Measurements from ENCODE around the gene RABGAP1L.
"Not testable (repeated sequence)": the region's sequence is repeated elsewhere in the genome, so short reads cannot be mapped to it uniquely, and the experiment has no call there.

RABGAP1L gene

DNA sequence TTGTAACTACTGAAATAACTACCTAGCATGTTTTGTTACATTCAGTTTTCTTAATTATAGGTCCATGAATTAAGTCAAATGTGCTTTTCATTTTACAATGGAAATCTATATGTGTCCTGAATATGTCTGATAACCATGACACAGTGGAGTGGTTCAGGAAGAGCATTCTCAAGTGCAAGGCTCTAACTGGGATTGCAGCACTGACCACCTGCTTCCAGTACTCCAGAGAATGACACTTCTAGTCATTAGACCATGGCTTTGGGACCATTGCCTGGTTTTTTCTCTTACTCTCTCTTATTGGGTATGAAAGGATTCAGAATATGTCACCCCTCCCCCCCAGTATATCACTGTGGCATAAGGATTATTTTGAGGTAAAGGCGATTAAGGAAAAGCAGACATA, 635.5 kb downstream of the RABGAP1L start:
- FAIRE-seq (no peak), DNase-seq (ENCODE audit: low spot score) (no peak)

DNA sequence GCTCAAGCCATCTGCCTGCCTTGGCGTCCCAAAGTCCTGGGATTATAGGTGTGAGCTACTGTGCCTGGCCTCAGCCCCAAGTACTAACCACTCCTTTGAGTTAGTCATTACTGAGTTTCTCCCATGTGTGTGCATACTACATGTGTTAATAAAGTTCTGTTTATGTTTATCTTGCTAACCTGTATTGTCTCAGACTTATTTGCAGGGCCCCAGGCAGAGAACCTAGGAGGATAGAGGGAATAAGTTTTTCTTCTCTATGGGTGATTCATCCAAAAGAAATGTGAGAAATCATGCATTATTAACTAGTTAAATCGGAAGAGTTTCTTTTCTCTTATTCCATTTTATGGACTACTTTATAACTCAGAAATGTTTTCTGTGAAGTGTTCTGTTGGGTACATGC, 636.5 kb downstream of the RABGAP1L start:
- DNase-seq (ENCODE audit: low spot score): peak; percentile 39

DNA sequence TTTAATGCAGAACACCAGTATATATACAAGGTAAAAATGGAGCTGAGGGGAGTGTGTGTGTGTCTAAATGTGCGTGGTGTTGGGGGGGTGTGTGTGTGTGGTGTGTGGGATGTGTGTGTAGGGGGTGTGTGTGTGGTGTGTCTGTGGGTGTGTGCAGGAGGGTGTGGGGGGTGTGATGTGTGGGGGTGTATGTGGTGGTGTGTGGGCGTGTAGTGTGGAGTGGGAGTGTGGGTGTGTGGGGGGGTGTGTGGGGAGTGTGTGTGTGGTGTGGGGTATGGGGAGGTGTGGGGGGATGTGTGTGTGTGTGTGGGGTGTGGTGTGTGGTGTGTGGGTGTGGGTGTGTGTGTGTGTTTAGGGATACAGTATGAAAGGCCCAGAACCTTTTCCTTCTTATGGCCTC, 638.1 kb downstream of the RABGAP1L start:
- no peak for FAIRE-seq
- no peak for DNase-seq (ENCODE audit: low spot score)

More for the DNA sequence above, 636.5 kb downstream of the RABGAP1L start:
- no peak for FAIRE-seq

DNA sequence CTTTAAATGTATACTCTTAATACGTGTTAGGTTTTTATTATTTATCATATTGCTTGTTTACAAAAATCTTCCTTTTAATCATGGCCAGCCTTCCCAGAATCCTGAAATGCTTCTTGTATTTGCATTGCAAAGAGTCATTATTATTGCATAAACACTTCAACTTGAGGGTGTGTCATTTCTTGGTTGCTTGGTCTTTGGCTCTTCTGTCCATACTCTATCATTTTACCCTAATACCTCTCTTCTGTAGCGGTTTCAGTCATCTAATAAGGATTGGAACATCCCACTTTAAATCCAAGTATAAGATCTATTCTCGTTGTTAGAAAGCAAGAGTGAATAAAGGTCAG, 639.8 kb downstream of the RABGAP1L start:
- DNase-seq (ENCODE audit: low spot score) (no peak), FAIRE-seq (no peak)

DNA sequence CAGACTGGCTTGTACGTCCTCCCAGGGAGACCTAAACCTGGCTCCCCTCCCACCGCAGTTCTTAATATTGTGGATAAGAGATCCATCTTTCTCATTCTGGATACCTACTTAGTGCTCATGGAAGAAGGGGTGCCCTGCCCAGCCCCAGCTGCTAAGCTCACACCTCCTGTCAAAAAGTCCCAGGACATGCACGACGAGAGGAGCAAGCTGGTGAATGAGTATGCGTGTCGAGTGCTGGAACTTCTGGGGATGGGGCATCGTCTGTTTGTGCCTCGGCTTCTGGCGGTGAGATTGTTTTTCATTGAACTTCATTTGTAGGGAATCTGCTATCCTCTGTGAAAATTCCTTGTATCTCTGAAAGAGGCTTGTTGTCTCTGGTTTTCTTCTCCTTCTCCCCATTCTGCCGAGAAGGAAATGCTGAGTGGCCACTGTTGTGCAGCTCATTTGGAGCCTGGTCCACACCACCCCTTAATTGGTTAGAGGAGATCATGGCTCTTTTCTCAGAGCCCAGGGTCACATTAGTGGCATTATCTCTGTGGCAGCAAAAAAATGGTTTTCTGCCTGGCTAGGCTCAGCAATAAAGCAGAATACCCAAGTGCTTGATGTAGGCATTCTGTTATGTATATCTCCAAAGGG, 641.0 kb downstream of the RABGAP1L start:
- FAIRE-seq: no peak
- no peak for DNase-seq (ENCODE audit: low spot score)

DNA sequence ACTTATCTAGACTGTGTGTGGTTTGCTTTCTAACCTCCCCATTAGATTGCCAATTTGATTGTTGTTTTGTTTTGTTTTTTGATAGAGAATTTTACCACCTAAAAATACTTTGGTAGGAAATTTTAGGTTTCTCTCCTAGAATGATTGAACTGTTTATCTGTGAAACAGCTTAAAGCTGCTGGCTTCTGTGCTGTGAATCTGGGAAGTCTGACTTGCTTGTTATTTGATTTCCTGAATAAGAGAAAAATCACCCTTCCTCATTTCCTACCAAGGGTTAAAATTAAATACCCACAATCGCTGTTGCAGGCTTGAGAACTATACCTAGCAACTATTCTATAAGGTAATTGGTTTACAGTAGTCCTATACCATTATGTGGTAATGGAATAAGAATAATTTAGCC, 641.6 kb downstream of the RABGAP1L start:
- DNase-seq (ENCODE audit: low spot score) (no peak), FAIRE-seq (no peak)

DNA sequence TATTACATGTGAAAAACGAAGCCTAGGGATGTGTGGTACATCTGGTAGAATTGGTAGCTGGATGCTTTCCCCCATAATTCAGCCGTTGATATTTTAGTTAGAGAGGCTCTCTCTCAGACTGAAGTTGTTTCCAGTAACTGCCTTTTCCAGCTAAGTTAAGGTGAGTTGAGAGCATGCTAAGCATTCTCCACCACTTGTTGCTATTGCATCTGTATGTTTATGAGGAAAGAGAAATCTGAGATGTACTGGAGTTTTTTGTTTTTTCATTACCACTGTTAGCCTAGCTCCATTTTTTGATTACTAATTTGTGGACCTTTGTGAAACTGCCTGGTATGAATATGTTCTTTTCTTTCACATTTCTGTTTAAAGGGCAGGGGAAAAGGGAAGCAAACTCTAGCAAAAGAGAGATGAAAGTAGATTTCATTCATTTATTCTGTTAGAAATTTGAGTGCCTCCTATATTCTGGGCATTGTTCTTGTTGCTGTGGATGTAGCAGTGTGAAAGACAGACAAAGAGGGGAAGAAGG, 650.5 kb downstream of the RABGAP1L start:
- DNase-seq (ENCODE audit: low spot score): no peak
- FAIRE-seq: no peak

DNA sequence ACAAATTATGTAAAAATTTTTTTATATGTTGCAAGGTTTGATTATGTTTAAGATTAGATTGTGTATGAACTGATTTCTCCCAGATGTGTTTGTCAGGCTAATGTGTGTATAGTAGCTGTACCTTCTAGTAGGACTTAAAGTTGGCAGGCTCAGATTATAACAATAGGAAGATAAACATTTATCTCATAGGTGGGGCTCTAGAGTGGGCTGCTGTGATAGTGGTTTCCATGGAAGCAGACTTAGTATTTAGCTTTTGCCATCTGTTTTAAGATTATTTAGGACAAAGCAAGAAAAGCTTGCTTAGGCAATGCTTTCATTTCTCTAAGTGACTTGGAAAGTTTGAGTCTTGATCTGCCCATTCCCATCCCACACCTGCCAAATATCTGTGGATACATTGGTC, 652.7 kb downstream of the RABGAP1L start:
- DNase-seq (ENCODE audit: low spot score) (no peak), FAIRE-seq (no peak)

DNA sequence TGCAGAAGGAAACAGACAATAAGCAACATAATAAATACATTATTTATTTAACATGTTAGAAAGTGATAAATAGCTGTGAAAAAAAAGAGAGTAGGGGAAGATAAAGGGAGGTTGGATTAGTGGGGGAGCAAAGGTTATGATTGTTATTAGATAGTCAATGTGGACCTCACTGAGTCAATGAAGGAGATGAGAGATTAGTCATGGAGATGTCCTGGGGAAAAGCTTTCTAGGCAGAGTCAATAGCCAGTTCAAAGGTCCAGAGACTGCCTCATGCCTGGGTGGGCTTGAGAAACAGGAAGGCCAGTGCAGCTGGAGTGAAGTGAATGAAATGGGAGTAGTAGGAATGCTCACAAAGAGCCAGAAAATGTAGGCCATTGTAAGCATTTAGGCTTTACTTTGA, 653.3 kb downstream of the RABGAP1L start:
- DNase-seq (ENCODE audit: low spot score) (peak; percentile 32), FAIRE-seq (no peak)

DNA sequence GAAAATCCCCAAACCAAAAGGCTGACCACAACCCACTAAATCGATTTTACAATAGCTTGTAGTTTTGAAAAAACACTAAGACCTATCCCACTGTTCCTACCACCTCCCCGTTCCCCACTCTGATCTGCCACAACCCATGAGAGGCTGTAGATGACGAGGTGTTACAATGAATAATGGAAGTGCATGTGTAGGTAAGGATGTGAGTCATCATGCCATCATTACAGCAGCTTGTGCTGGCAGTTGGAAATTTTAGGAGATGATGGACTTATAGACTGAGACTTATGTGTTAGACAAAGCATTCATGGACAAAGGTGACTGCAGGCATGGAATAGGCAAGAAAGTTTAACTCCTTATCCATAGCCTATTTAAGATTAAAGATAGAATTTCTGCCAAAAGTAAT, 655.7 kb downstream of the RABGAP1L start:
- FAIRE-seq: peak; percentile 81
- DNase-seq (ENCODE audit: low spot score): peak; percentile 87

DNA sequence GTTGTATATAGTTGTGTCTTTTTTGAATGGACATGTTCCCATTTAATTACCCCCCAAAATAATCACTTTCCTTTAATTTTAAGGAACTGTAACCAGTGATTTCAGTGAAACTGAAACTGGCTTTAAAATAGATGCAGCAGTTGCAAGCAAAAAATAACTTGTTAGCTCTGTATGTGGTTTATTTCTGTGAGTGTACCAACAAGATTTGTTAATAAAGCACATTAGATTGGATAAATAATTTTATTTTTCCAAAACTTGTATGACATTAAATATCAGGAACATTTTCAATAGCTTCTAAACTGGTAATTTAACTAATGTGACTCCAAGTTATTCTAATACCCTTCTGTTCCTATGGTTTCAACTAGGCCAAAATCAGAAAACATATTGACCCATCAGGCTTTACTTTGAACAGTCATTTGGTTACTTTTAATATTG, 656.2 kb downstream of the RABGAP1L start:
- FAIRE-seq: no peak

DNA sequence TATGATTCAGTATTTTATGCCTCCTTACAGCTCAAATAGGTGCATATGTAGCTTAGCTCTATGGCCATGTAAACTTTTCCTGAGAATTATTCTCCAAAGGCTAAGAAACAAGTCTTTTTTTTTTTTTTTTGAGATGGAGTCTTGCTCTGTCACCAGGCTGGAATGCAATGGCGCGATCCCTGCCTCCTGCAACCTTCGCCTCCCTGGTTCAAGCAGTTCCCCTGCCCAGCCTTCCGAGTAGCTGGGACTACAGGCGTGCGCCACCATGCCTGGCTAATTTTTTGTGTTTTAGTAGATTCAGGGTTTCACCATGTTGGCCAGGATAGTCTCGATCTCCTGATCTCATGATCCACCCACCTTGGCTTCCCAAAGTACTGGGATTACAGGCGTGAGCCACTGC, 657.3 kb downstream of the RABGAP1L start:
- not testable (repeated sequence) for FAIRE-seq; DNase-seq (ENCODE audit: low spot score)

More for the DNA sequence above, 656.2 kb downstream of the RABGAP1L start:
- no peak for DNase-seq (ENCODE audit: low spot score)

DNA sequence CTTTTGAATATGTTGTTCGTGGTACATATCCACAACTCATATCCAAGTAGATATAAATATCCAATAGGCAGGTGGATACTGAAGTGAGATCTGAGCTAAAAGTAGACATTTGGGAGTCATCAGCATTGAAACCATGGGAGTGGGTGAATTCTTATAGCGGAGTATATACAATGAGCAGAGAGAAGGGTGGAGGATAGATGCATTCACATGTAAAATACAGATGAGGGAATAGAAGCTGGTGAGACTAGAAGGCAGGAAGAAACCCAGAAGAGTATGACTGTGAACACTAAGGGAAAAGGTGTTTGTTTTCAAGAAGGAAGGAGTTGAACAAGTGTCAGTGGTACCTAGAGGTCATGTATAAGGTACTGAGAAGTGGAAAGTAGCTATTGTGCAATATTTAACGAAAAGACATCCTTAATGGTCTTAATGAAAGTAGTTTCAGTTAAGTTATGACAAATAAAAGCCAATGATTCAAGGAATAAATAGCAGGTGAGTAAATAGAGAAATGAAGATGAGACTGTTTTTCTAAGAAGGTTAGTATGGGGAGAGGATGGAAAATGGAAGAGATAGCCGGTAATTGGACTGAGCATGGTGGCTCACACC, 658.8 kb downstream of the RABGAP1L start:
- DNase-seq (ENCODE audit: low spot score) (no peak), FAIRE-seq (no peak)

DNA sequence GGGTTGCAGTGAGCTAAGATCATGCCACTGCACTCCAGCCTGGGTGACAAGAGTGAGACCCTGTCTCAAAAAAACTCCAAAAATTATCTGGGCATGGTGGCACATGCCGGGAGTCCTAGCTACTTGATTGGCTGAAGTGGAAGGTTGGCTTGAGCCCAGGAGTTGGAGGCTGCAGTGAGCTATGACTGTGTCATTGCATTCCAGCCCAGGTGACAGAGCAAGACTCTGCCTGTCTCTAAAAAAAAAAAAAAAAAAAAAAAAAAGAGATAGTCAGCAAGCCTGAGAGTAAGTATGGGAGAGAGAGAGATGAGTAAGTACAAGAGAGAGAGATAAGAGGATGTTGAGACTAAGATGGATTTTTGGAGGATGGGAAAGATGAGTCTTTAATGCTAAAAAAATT, 659.6 kb downstream of the RABGAP1L start:
- DNase-seq (ENCODE audit: low spot score): peak; percentile 87
- FAIRE-seq: peak; percentile 92

DNA sequence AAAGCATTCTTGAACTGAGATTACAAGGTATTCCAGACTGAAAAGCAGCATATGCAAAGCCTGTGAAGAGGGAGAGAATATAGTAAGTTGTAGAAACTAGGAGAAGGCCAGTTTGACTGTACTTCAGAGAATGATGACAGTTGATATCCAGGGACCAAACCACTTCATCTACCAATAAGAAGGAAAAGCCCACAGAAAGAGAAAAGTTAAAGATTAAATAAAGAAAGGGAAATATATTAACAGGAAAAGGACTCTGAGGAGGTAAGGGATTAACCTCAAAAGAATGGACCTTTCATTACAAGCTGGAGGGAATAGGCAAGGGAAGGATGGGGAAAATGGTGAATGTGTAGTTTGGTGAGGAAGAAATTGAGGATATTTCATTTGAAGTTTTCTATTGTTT, 660.3 kb downstream of the RABGAP1L start:
- DNase-seq (ENCODE audit: low spot score) (peak; percentile 29), FAIRE-seq (peak; percentile 86)

DNA sequence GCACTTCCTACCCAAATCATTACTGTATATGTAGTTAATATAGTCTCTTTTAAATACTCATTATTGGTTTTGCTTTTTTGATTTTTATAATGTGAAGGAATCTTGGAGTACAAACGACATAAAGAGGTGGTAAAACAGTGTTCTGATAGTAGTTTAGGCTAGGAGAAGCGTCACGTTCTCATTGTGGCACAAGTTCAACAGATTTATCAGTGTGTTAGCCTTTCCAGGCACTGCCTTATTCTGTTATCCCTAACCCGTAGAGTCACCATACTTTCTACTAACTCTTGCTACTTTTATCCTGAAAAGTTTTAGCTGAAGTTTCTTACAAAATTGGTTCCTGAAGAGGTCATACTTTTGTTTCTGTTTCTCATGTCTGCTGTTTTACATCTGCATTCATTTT, 665.8 kb downstream of the RABGAP1L start:
- FAIRE-seq (no peak), DNase-seq (ENCODE audit: low spot score) (no peak)

DNA sequence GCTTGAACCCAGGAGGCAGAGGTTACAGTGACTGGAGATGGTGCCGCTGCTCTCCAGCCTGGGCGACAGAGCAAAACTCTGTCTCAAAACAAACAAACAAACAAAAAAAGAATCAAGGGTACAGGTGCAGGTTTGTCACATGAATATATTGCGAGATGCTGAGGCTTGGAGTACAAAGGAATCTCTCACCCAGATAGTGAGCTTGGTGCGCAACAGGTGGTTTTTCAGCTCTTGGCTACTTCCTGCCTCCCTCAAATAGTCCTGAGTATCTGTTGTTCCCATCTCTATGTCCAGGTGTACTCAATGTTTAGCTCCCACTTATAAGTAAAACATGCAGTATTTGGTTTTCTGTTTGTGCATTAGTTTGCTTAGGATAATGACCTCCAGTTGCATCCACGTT, 666.5 kb downstream of the RABGAP1L start:
- no peak for FAIRE-seq
- no peak for DNase-seq (ENCODE audit: low spot score)

DNA sequence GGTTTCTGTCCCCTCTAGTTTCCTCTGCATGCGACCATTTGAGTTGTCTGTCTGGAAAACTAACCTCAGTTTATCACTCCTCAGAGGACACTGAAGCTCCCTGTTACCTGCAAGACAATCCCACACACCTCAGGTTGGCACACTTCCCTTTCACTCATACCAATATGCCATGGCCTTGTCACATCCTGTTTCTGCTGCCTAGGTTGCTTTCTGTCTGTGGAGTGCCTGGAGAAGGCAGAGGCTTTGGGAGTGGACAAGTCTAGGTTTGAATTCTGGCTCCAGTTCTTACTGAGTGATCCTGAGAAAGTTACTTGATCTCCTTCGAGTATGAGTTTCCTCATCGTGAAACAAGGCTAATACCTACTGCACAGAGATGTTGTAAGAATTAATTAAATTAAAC, 668.9 kb downstream of the RABGAP1L start:
- DNase-seq (ENCODE audit: low spot score) (no peak), FAIRE-seq (no peak)

DNA sequence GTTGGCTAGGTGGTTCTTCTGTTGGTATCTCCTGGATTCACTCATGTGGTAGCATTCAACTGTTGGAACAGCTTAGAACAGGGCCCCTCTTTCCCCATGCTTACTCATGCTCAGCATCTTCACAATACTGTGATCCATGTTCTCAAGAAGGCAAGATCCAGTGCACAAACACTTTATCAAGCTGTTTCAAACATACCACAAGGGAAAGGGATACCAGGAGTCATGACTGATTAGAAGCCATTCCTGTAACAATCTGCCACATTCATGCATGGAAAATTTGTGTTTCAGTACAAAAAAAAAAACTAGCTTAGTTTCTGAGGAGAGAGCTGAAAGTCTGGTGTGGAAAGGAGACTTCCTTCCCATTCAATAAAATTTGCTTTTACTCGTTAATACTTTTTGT, 670.7 kb downstream of the RABGAP1L start:
- no peak for FAIRE-seq
- DNase-seq (ENCODE audit: low spot score): no peak

DNA sequence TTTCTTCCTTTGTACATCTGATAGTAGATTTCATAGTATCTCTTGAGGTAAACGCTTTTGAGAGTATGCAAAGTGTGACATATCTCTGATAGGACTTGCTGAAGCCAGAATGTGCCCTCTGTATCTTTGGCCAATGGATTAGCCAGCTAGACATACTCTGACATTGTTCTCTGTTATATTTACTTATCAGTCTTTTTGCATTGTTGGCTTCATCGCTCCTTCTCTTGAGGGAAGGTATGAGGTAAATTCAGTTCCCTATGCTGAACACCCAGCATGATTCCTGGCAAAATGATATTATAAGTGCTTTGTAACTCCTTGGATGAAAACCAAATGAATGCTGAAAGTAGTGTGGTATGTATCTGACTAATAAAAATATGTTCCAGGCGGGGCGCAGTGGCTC, 677.2 kb downstream of the RABGAP1L start:
- no peak for FAIRE-seq

DNA sequence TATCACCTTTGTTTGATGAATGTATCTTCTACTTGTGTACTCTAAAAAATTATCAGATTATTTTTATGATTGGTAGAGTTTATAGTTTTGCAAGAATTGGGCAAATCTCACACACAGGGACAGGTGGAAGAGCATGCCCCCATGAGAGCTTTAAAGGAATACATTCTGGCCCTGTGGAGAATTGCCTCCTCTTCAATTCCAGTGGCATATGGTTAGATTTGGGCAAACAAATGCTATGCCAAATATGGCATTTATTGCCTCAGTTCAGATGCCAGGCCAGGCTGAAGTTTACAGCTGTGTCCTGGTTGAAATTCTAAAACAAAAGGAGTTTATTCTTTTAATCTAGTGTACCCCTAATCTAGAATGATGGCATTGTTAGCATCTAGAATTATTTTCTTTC, 678.1 kb downstream of the RABGAP1L start:
- FAIRE-seq: no peak

More for the DNA sequence above, 677.2 kb downstream of the RABGAP1L start:
- no peak for DNase-seq (ENCODE audit: low spot score)

DNA sequence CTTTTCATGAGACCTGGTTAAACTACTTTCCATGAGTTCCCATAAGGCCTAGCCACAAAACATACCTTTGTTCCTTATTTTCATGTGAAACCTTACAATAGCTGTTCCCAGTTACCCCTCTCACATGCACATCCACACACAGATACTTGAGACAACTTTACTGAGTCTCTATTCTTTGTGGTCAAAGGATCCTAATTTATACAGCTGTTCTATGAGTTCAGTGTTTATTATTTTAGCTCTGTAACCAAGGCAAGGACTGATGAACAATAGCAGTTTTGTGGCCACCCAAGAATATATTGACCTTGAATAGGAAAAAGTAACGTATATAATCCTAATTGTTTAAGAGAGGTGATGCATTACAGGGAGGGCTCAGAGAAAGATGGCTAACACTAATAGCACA, 679.9 kb downstream of the RABGAP1L start:
- no peak for DNase-seq (ENCODE audit: low spot score)
- FAIRE-seq: no peak

More for the DNA sequence above, 678.1 kb downstream of the RABGAP1L start:
- no peak for DNase-seq (ENCODE audit: low spot score)

DNA sequence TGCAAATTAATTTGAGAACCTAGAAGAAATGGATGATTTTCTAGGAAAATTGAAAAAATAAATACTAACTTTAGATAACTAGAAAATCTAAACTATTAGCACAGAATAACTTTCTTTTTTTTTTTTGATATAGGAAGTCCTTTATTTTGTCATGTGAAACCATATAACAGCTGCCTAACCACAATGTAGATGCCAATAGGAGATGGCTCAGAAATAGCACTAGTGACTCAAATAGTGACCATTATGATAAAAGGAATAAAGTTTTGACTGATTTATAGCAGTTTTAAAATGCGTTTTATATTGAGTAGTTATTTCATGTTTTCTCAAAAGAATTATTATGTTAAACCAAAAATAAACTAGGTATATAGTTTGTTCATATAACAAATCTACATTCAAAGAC, 682.4 kb downstream of the RABGAP1L start:
- FAIRE-seq (peak; percentile 46), DNase-seq (ENCODE audit: low spot score) (no peak)
